Measurements from ENCODE around the gene NOTUM.

DNA sequence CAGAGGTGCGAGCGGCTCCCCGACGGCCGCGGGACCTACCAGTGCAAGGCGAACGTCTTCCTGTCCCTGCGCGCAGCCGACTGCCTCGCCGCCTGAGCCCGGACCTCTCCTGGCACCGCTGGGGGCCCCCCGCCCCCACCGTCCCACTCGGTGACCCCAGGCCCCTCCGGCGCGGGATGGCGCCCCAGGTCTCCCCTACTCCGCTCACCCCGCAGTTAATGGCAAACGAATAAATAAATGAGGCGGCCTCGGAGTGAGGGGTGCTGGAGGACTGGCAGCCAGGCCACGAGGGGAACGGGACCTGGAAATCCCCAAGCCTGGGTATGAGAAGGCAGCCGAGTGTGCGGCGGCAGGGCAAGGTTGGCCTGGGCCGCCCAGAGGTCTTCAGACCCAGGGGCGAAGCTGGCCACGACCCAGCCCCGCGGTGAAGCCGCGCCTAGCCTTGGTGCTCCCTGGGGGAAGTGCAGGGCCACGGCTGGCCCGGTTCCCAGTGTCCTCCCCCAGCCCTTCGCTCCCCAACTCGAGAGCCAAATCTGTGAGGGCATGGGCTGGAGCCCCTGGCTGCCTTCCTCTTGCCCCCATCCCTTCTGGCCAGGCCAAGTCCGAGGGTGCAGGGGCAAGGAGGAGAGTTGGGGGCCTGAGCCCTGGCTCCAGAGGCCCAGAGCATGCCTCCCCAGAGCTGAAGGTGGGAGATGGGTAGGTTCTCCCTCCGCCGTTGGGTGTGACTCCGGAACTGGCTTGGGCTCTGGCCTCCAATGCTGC is 58.2 kb downstream of the NOTUM start:
- TF ChIP-seq, protein P1, sequence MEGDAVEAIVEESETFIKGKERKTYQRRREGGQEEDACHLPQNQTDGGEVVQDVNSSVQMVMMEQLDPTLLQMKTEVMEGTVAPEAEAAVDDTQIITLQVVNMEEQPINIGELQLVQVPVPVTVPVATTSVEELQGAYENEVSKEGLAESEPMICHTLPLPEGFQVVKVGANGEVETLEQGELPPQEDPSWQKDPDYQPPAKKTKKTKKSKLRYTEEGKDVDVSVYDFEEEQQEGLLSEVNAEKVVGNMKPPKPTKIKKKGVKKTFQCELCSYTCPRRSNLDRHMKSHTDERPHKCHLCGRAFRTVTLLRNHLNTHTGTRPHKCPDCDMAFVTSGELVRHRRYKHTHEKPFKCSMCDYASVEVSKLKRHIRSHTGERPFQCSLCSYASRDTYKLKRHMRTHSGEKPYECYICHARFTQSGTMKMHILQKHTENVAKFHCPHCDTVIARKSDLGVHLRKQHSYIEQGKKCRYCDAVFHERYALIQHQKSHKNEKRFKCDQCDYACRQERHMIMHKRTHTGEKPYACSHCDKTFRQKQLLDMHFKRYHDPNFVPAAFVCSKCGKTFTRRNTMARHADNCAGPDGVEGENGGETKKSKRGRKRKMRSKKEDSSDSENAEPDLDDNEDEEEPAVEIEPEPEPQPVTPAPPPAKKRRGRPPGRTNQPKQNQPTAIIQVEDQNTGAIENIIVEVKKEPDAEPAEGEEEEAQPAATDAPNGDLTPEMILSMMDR (conservative IDR thresholded peaks at IDR 0.05; ENCODE audit: low read length), result no peak
- no peak for TF ChIP-seq EZH2phosphoT487 (IDR thresholded peaks at IDR 0.05; ENCODE audit: borderline replicate concordance, low read depth, low read length)
